ENCODE data around the gene KIAA1217.

KIAA1217 gene

GRCh38 chr10:24374134-24374915 is 165.4 kb downstream of the KIAA1217 start:
- DNase-seq: no peak

DNA sequence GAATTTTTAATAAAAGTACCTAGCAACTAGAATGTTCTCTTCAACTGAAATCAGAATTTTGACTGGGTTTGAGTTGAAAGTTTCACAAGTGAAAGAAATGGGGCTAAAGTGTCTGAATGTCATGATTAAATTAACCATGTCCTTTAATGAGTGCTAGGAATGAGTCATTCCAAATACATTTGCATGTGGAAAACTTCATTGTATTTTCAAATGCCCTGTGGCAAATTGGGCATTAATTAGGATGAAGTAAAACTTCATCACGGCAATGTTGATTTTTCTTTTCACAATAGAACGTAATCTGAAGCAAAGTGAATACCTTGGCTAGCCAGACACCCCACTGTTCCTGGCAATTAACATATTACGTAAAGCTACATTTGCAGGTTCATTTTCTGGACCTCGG is 166.6 kb downstream of the KIAA1217 start:
- DNase-seq: no peak

- DNase-seq: no peak
Measured at GRCh38 chr10:24376731-24377130, 167.8 kb downstream of the KIAA1217 start.

DNA sequence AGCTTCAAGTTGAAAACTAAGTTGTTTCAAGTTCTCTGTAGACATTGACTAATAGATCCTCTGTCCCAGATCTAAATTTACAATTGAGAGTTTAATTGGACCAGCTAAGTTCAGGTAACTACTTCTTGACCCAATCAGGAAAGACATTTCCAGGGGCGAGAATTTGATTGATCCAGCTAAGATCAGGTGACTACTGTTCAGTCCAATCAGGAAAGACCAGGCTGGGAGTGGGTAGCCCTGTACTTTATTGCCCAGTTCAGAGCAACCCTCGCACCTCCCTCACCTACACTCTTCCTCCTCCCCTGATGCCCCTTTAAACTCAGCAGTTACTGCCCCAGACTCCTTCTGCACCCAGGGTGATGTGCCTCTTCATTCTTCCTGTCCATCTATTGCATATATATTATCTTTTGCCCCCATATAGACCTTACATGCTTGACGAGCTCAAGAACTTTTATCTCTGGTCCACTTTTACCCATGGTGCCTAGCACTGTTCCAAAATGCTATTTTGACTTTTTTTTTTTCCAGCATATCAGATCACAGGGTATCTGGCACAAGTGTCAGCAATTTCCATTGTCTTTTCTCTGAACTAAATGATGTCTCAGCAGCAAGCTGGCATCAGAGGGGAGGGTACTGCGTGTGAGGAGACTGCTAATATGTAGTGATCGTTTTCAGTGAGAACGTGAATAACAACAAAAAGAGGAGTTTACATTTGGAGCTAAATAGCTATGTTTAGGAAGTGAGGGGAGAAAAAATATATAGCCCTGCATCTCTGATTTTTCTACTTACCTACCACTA is 169.4 kb downstream of the KIAA1217 start:
- no peak for DNase-seq

GRCh38 chr10:24381235-24382010 is 172.5 kb downstream of the KIAA1217 start:
- no peak for DNase-seq

DNA sequence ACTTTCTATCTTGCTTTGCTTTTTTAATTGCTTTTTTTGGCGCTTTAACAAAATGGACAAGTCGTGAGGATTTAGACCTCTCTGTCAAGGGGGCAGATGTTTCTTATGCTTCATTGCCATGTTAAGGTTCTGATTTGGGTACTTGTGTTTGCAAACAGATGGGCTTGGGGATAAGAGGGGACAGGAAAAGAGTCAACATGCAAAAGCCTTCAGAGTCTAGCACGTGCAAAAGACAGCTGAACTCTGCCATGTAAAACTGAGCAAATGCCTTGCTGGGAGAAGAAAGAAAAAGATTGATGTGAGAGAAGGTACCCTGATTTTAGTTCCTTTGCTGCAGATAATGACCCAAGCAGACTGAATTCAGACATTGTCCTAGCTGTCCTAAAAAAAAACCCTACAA is 173.1 kb downstream of the KIAA1217 start:
- no peak for DNase-seq

GRCh38 chr10:24382596-24382978 is 173.6 kb downstream of the KIAA1217 start:
- no peak for DNase-seq

DNA sequence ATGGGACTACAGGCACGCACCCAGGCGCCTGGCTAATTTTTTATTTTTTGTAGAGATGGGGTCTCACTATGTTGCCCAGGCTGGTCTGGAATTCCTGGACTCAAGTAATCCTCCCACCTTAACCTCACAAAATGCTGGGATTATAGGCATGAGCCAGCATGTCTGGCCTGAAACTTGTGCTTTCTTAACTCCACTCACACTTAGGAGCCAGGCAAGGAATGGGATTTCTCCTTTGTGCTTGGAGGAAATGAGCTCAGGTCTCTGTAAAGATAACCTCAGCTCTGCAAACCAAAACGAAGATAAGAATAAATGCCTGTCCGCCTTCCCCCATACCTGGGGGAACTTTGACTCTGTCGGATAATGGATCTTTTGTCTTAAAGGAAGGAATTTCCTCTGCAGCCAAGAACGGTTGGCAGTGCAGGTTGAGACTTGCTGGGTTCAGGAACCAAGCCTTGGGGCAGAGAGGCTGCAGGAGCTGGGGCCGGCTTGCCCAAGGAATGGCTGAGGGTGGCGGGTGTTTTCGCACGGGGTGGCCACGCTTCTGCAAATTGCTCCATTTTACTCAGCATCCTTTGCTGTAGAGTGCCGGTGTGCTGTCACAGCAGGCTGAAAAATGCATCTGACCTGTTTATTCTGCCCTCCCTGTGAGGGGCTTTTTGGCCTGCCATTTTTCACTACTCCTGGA is 174.2 kb downstream of the KIAA1217 start:
- no peak for DNase-seq

- DNase-seq: peak; percentile 47
Measured at GRCh38 chr10:24383681-24384106, 174.8 kb downstream of the KIAA1217 start.

- DNase-seq: no peak
Measured at GRCh38 chr10:24384954-24385353, 176.0 kb downstream of the KIAA1217 start.

DNA sequence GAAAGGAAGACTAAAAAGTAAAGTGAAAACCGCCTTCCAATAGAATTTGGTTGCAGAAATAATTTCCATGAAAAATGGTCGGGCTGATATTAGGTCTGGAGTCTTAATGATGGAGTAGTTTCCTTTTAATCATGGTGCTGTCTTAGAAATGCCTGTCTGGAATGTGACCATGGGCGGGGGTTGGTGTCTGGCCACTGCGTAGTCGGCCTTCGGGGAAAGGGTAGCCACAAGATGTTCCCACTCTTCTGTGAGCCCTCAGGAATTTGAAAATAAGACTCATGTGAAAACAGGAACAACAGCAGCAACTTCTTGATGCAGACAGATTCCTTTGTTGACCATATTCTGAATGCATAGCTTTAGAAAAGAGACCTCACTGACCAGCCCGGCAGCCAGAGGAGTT is 176.8 kb downstream of the KIAA1217 start:
- DNase-seq: no peak

- no peak for DNase-seq
Measured at GRCh38 chr10:24390146-24390700, 181.3 kb downstream of the KIAA1217 start.

GRCh38 chr10:24390746-24391145 is 181.8 kb downstream of the KIAA1217 start:
- DNase-seq: no peak

GRCh38 chr10:24393201-24393600 is 184.3 kb downstream of the KIAA1217 start:
- no peak for DNase-seq

- no peak for DNase-seq
Measured at GRCh38 chr10:24394461-24395190, 185.7 kb downstream of the KIAA1217 start.

GRCh38 chr10:24396396-24396795 is 187.5 kb downstream of the KIAA1217 start:
- no peak for DNase-seq

GRCh38 chr10:24397662-24398061 is 188.7 kb downstream of the KIAA1217 start:
- DNase-seq: no peak

- no peak for DNase-seq
Measured at GRCh38 chr10:24404567-24404966, 195.6 kb downstream of the KIAA1217 start.

DNA sequence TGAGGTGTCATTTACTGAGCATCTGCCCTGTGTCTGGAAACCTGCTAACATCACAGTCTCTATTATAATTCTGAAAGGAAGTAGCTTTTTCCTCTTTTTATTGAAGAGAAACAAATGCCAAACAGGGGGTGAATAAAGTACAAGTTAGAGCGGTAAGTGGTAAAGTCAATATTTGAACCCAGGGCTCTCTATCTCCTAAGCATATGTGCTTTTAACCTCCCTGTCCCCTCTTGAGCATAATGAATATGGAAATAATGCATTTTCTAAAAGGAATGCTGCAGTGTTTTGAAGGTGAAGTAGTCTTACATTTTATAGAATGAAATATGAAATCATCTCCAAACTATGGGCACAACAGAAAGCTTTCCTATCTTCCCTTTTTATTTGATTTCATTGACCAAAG is 196.7 kb downstream of the KIAA1217 start:
- no peak for DNase-seq

DNA sequence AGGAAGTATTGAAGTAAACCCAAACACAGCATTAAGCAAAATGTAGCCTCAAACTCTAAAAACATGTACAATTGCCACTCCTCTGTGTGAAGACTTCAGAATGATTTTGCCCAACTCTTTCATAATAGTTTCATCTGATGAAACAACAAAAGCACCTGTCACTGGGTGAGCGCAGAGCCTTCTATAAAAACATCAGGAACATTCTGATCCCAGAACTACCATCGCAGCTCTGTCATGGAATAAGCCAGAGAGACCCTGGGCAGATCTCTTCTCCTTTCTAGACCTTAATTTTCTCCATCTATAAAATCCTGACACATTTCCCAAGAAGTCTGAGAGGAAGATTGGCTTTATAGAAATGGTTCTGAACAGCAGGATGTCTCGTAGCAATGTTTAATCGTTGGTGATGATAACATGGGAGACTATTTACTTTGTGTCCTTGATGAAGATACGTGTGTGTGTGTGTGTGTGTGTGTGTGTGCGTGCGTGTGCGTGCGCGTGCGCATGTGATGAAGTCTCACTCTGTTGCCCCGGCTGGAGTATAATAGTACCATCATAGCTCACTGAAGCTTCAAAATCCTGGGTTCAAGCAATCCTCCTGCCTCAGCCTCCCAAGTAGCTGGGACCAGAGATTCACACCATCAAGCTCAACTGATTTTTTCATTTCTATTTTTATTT is 198.0 kb downstream of the KIAA1217 start:
- DNase-seq: no peak

DNA sequence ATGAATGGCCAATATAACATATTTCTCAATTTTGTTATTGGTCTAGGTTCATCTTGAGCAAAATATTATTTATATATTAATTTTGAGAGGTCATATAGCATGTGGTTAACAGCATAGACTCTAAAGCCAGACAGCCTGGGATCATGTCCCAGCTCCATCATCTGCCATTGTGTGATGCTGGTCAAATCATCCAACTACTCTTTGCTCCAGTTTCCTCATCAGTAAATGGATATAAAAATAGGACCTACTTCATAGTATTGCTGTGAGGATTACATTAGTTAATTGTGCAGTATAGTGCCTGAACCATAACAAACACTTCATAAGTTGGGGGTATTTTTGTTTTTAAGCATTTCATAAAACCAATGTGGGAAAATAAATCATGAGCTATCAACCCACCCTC is 199.0 kb downstream of the KIAA1217 start:
- DNase-seq: no peak

All from GOT3 (cell line).